Activated CD8-positive, alpha-beta memory T cell treated with anti-CD3 and anti-CD28 coated beads, Interleukin-2, amount 50 U/mL, for 4 hours (primary cell): Measurements from ENCODE around the gene BLOC1S3.

ENCODE experiments used
- DNase-seq: peaks from one replicate; pipeline ENCODE4 v3.0.0-alpha.2; 2020

BLOC1S3 gene

DNA sequence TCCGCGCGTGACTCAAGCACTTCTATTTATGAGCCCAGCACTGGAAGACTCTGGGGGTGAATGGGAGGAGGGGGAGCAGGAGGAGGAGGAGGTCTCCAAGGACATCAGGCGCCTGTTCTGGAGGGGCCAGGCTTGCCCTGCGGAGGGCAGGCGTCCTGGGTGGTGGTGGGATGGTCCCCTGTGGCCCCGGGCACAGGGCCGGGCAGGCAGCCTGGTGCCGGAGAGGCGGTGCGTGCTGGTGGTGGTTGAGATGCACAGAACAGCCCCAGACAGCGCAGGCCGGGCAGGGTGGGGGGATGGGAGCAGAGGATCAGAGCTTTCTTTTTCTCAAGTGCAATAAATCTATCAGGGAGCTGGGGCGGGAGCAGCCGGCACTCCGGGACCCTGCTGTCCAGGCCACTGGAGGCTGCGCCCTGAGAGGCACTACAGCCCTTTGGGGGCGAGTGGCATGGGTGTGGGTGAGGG lies 31.8 kb upstream of the BLOC1S3 start:
- DNase-seq = no peak

DNA sequence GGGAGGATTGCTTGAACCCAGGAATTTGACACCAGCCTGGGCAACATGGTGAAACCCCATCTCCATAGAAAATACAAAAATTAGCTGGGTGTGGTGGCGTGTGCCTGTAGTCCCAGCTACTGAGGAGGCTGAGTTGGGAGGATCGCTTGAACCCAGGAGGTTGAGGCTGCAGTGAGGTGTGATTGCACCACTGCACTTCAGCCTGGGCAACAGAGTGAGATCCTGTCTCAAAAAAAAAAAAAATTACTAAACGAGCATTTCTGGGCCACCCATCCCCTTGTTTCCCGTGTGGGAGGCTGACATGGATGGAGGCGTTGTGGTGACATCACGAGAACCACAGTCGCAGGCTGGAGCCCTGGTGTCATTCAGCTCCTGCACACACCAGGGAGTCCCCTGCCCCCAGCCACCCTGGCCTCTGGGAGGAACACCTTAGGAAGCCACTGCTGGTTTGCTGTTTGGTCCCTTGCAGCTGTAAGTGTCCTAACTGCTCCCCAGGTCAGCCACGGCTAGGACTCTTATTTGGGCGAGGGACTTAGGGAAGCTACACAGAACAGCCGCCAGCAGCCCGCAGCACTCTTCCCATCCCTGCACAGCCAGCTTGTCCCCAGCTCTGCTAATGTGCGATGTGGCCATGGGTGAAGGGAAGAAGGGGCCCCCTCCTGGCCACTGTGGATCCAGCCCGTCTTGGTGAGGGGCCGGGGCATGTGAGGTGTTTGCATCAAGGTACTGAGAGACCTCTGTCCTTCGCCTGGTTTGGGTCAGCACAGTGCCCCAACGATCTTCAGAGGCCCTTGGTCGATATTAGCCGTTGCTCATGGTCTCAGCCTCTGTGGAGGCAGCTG lies 30.5 kb upstream of the BLOC1S3 start:
- DNase-seq = no peak

DNA sequence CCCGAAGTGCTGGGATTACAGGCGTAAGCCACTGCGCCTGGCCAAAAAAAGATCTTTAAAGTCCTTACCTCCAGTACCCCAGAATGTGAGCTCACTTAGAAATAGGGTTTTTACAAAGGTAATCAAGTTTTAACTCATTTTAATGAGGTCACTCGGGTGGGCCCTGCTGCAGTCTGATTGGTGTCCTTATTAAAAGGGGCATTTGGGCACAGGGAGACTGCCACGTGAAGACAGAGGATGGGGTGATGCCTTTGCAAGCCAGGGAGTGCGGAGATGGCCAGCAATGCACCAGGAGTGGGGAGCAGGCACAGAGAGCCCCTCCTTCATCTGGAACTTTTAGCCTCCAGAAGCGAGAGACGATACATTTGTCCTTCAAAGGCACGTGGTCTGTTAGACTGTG lies 29.5 kb upstream of the BLOC1S3 start:
- no peak for DNase-seq

DNA sequence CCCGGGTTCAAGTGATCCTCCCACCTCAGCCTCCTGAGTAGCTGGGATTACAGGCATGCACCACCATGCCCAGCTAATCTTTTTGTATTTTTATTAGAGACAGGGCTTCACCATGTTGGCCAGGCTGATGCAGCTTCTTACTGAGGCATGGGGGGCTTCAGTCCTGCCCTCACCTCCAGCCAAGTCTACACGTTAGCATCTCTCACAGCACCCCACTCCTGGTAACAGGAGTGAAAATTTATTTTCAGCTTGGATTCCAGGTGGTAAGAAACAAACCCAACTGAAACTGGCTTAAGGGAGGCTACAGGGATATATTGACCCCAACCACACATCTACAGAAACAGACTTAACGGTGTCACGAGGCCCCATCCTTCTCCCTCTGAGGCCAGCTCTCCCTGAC lies 28.4 kb upstream of the BLOC1S3 start:
- DNase-seq = no peak

DNA sequence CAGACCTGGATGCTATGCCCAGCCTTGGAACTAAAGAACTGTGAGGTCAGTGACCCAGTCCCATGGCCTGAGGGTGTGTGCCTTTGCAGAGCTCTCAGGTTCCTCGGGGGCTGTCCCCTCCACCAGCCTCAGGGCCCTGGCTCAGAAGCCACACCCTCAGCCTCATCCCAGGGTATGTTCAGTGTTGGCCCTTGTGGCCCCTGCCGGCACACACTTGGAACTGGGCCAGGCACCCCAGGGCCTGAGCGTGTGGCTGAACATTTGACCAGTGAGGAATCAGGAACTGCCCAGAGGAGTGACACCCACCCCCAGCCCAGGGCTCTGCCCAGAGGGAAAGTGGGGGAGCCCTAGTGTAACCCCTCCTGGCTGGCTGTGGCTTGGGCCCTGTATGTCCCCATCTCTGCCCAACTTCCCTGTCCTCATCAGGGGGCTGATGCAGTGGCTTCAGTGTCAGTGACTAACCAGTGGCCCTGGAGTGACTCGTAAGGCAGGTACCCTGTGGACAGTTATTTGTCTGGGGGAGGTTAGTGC lies 27.8 kb upstream of the BLOC1S3 start:
- DNase-seq = no peak

DNA sequence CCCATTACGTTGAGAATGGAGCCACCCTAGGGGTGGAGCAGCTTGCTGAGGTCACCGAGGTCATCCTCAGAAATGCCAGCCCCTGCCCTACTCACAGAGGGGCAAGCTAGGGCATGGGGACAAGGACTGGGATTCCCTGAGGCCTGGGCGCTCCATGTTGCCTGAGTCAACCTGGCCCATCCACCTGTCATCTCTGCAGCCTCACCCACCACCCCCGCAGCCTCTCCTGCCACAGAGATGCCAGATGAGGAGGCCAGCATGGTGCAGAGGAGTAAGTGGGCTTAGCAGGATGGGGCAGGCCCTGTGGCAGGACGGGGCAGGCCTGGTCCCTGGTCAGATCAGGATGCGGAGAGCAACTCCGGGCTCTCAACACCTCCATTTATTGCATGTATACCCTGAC lies 27.3 kb upstream of the BLOC1S3 start:
- DNase-seq = no peak

DNA sequence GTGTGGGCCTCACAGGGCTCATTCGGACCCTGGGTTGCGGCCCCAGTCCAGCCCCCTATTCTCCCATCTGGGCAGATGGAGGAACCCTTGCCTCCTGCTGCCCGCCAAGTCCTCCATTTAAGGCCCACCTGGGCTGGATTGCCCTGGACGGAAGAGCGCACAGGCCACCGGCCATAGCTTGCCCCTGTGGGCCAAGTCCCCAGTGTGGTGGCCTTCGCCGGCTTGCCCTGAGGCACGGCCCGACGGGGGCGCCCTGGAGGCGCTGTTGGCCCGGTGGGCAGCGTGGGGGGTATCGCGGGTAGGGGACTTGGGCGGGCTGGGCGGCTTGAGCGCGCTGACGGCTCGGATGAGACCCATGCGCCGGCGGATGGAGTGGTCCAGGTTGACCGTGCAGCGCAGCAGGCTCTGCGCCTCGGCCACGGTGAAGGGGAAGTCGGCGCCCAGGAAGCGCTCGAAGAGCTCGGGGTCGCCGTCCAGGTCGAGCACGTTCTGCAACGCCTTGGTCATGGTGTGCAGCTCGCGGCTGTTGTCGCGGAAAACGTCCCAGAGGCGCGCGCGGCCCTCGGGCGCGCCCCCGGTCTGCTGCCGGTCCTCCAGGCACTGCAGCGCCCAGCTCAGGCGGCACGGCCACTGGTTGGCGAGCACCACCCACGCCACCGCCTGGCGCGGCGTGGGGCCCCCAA lies 26.6 kb upstream of the BLOC1S3 start:
- DNase-seq = no peak

DNA sequence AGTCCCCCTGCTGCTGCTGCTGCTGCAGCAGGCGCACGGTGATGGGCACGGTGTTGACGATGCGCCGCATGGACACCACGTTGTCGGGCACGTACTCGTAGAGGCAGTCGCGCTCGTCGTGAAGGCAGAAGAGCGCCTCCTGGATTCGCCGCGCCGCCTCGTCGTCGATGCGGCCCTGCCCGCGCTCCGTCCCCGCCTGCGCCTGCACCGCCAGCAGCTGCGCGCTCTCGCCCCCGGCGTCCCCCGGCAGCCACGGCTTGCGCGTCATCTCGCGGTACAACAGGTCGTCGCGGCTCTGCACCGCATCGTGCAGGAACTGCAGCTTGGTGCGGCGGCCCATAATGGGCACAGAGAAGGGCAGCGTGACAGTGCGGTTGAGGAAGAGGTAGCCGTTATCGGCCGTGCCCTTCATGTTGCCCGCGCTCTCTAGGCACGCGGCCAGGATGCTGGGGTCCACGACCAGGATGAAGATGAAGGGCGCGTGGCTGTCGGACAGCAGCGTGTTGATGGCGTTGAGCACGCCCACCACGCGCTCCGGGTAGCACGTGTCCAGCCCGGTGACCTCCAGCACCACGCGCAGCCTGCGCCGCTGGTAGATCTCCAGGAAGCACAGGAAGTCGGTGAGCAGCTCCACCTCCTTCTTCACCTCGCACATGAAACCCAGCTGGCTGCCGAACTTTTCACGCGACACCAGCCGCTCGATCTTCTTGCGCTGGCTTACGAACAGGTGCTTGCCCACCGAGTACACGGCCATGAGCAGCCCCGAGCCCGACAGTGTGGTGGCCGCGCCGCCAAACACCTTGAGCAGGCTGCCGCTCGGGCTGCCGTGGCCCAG lies 25.9 kb upstream of the BLOC1S3 start:
- DNase-seq = peak; percentile 59

DNA sequence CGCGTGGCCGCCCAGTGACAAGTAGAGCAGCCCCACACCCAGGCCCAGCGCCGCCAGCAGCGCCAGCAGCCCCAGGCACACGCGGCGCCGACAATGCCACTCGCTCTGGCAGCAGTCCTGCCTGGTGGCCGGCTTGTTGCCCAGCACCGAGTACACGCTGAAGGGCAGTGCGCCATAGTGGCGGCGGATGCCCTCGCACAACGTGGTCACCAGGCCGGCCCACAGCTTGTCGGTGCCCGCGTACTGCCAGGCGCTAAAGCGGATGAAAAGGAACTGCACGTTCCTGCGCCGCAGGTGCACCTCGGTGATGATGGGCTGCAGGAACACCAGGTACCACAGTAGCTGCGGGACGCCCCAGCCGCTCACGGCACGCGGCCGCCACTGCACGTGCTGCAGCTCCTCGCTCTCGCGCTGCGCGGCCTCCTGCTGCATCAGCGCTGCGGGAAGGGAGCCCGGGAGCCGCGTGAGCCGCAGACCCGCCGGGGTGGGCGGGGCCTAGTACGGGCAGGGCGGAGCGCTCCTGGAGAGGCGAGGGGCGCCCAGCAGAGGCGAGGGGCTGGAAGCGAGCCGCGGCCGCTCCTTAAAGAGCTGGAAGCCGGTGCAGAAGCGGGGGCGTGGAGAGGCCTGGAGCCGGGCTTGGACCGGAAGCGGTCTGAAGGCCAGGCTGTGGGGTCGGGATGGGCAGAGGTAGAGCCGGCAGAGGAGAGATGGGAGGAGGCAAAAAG lies 25.1 kb upstream of the BLOC1S3 start:
- DNase-seq = peak; percentile 54

DNA sequence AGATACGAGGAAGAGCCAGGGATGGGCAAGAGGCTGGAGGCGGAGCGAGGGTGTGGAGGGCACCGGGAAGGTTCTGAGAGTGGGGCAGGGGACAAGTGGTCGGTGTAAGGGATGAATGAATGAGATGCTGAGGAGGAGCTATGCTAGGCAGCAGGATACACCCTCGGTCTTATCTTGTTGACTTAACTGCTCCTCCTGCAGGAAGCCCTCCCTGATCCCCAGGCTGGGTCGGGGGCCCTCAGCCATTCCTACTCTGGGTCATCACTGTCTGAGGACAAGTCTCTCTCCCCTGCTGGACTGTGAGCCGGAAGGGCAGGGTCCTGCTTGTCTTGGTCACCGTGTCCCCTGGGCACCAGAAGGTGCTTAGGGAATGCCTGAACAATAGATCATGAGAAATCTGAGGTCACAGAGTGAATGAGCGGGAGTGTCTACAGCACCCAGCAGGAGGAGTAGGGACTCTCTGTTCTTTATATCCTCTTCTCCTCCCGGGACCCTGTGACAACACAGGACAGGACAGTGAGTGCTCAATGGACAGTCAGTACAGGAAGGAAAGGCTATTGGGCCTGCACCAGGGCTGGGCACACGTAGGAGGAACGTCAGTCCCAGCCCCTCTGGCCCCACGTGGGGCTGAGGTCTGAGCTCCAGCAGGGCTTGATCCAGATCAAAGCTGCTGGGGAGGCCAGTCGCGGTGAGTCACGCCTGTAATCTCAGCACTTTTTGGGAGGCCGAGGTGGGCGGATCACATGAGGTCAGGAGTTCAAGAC lies 24.3 kb upstream of the BLOC1S3 start:
- DNase-seq = no peak

DNA sequence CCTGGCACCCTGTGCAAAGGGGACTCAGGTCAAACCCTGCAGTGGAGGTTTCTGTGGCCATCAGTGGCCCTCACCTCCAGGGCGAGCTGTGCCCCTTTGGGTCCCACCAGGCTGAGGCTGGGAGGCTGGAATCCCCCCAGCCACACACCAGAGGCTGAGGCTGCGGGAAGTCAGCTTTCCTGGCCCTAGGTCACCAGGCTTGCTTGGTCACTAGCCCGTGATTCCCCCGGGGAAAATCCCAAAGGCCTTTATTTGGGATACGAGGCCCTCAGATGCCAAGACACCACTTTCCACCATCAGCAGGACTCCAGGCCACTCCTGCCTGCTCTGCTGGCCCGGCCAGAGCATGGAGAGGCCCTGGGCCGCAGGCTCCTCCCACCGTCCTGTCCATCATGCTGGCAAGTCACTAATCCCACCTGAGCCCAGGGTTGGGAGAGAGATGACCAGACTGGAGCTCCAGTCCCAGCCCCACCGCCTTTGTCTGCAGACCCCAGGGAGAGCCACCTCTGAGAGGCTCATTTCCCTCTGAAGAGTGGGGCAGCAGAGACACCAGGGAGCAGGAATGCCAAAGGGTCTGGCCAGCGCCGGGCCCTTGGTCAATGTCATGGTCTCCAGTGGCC lies 22.5 kb upstream of the BLOC1S3 start:
- no peak for DNase-seq

DNA sequence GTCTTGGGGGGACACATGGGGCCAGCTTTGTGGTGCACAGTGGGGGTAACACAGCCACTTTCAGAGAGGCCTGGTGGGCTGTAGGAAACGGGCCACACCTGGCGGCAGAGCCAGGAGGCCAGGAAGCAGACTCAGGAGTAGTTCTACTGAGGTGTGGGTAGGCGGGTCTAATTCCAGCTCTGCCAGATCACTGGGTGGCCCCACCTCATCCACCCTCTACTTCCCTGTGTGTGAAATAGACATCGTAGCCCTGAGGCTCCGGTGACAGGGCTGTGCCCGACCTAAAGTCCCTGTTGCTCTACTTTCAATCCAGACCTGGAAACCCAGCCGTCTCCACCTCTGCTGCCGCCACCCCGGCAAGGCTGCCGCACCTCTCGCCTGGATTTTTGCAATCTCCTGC lies 21.8 kb upstream of the BLOC1S3 start:
- no peak for DNase-seq

DNA sequence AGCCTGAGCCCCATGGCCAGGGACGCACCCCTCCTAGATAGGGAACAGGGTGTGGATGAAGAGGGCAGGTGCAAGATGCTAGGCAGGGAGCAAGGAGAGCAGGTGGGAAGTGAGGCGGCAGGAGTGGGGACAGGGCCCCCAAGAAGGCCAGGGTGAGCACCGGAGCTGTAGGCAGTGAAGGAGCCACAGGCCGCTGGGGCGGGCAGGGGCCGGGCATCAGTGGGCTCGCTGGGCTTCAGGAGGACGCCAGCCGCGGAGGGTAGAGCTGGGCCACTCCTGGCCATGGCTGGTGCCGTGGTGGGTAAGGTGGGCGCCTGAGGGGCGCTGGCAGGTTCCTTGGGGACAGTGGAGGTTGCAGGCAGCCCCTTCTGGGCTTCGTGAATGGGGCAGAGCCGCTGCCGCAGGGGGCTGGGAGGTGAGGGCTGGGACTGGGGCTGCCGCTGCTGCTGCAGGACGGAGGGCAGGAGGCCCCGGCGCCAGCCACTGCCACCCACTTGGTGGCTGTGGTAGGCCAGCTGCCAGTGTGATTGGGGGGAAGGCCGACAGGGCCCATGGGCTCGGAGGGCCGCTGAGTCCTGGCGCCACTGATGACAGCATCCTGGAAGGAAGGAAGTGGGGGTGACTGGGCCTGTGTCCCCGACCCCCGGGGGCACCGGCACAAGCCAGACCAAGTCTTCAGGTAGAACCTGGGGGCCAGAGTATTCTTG lies 19.9 kb upstream of the BLOC1S3 start:
- DNase-seq = no peak

DNA sequence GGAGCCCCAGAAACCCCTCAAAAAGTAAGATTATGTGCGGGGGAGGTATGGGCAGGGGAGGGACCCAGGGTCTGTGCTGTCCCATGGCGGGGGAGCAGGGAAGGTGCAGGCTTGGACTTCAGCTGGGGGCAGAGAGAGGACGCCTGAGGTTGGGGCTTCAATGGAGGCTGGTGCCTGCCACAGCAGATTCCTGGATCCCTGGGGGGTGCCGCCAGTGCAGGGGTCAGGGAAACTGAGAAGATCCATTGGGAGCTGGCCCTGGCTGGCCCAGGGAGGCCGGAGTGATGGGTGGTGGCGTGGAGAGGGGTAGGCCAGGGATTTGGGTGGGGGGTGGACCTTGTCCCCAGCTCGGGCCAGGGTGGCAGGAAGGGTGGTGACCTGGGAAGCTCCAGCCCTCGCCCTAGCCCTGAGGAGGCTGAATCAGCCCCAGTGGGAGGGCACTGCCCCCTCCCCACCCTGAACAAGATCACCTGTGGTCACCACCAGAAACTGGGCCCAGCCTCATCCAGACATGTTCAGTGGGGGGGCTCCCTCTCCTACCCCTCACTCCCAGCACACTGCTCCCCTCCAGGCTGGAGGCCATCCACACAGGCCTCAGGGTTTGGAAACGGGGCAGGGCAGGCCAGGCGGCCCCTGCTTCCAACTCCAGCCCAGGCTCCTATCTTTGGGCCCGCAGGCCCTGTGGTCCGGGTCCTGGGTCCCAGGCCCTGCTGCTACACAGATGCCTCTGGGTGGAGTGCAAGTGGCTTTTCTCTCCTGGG lies 19.2 kb upstream of the BLOC1S3 start:
- DNase-seq = no peak

DNA sequence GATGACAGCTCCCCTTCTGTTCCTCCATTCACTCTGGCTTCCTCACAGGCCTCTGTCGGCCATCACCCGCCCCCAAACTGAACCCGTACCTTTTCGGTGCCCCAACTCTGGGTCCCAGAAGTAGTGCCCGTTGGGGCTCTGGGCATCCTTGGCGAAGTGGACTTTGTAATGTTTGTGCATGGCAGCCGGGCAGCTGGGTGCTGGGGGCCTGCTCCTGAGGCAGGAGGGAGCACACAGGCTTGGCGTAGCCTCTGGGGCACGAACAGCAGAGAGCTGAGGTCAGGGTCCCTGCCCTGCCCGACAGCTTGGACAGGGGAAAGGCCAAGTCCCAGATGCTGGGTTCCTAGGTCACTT lies 18.6 kb upstream of the BLOC1S3 start:
- DNase-seq = no peak

DNA sequence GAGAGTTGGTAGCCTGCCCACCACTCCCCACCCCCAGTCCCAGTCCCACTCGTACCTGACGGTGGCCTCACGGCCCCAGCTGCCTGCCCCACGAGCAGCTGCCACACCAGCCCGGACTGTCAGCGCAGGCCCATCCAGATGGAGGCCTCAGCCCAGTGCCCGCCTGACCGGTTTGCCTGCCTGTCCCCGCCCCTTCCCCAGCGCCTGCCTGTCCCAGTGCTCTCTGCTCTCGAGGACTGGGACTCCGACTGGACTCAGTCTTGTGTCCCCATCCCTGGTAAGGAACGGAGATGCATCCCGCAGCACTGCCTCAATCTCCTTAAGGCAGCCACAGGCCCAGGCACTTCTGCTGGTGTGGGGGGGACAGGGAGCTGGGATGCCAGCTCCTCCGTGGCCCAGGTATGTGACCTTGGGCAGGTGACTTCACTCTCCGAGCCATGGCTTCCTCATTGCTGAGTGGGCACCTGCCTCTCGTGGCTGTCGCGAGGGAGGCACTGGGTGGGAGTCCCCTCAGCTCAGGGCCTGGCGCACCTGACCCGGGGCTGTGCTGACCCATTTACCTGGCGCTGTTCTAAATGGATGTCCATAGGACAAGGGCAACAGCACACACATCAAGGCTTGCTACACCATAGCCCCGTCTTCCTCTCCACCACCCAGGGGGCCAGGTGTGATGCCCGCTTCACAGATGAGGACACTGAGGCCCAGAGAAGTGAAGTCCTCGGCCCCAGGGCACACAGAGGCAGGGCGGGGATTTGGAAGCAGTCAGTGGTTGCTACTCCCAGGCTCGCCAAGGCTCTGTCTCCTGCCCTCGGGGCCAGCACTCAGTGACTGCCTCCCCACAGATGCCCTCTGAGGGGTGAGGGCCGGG lies 17.5 kb upstream of the BLOC1S3 start, which contains the start of gene NKPD1:
NKPD1 (minus strand) TSS at position 113 of the 868 bp plus-strand sequence. CDS start 832 bp downstream, outside the sequence.
- DNase-seq = no peak

DNA sequence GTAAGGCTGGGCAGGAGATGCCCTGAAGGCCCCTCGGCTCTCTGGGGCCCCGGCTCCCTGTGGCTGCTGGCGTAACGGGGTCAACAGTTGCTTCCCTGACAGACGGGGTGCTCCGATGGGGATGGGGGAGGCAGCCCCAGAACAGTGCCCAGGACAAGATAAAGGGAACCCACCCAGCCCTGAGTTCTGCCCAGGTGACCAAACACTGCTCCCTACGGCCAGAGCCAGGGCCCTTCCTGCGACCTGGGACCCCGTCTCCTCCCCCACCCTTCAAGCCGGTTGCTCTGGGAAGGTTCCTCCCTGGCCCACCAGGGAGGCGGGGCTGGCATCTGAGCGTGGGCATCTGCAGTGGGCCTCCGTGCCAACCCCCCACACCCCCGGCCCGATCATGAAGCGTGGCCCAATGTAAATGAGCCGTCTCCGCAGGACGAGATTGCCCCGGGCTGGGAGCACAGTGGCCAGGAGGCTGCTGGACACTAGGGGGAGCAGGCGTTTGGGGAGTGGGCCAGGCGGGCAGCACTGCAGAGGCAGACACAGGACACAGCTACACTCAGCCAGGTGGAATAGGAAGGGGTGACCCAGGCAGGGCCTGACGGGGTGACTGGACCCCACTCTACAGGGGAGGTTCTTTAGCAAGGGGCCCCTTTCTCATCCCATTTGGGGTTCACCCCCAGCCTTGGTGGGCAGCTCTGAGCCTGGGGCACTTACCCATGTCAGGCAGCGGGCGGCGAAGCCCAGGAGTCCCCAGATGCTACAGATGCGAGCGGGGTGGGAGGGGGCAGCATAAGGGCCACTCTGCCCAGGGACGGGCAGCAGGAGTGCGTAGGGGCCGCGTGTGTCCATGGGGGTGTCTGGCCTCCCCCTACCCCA lies 16.6 kb upstream of the BLOC1S3 start:
- no peak for DNase-seq
